Chondrocyte (in vitro differentiated cells): ENCODE data around the gene RFPL3. TPM values are rescaled to one million over a fixed set of nuclear protein-coding genes. Genes with fewer than 3 reads are reported as not detected.
"Not testable (repeated sequence)": the region's sequence is repeated elsewhere in the genome, so short reads cannot be mapped to it uniquely, and the experiment has no call there.

ENCODE experiments used
- DNase-seq: peaks from one replicate; pipeline ENCODE4 v3.0.0; 2021; ENCODE audit warnings: mixed read lengths, low spot score
- H3K27ac Mint-ChIP-seq: one replicate; pipeline ENCODE4 v1.8.0; 2021; ENCODE audit warnings: mild to moderate bottlenecking, moderate library complexity, mixed read lengths; ENCODE audit not compliant: unreplicated experiment
- H3K27me3 Mint-ChIP-seq: 2 replicates; pipeline ENCODE4 v1.8.0; 2021; ENCODE audit warnings: low read depth, mixed read lengths
- H3K36me3 Mint-ChIP-seq: 2 replicates; pipeline ENCODE4 v1.8.0; 2021; ENCODE audit warnings: low read depth, mixed read lengths
- H3K4me1 Mint-ChIP-seq: 2 replicates; pipeline ENCODE4 v1.8.0; 2021; ENCODE audit warnings: low read depth, mild to moderate bottlenecking, mixed read lengths
- H3K4me3 Mint-ChIP-seq: one replicate; pipeline ENCODE4 v1.8.0; 2021; ENCODE audit warnings: mild to moderate bottlenecking, moderate library complexity, mixed read lengths; ENCODE audit not compliant: unreplicated experiment
- H3K9me3 Mint-ChIP-seq: 2 replicates; pipeline ENCODE4 v1.8.0; 2021; ENCODE audit warnings: low read depth, mixed read lengths
- long read RNA-seq: library from polyadenylated mRNA; stranded (forward); transcript quantifications from one replicate; pipeline ENCODE4 v2.0.0, GENCODE V29; 2021
- total RNA-seq: library from RNA; stranded (reverse); gene quantifications from 3 replicates; pipeline ENCODE4 v1.2.1, GENCODE V29; 2021
- TF ChIP-seq, protein P1 (sequence below): fragments of 200-600 bp; sonication (generic); IDR thresholded peaks from 2 replicates; pipeline ENCODE4 v1.5.0; 2021; ENCODE audit warnings: antibody characterized with exemption, mild to moderate bottlenecking, moderate library complexity

RFPL3 gene
- total RNA-seq, result not detected in 3 replicates
- long read RNA-seq, result 0 reads

DNA sequence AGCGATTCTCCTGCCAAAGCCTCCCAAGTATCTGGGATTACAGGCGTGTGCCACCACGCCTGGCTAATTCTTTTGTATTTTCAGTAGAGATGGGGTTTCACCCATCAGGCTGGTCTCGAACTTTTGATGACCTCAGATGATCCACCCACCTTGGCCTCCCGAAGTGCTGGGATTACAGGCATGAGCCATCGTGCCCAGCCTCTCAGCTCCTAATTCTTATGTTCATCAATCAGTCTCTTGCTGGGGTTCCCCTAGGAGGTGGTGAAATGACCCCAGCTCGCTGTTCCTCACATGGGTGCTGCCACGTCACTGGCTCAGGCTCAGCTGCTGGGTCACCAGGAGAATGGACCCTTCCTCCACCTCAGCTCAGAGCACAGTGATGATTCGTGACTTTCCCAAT, at the start of gene RFPL3:
RFPL3 (plus strand) TSS at position 301 of the 400 bp plus-strand sequence. CDS start 205 bp downstream, outside the sequence.
- not testable (repeated sequence) for H3K4me3 Mint-ChIP-seq, H3K27me3 Mint-ChIP-seq, H3K36me3 Mint-ChIP-seq, H3K9me3 Mint-ChIP-seq, DNase-seq, H3K4me1 Mint-ChIP-seq, H3K27ac Mint-ChIP-seq

DNA sequence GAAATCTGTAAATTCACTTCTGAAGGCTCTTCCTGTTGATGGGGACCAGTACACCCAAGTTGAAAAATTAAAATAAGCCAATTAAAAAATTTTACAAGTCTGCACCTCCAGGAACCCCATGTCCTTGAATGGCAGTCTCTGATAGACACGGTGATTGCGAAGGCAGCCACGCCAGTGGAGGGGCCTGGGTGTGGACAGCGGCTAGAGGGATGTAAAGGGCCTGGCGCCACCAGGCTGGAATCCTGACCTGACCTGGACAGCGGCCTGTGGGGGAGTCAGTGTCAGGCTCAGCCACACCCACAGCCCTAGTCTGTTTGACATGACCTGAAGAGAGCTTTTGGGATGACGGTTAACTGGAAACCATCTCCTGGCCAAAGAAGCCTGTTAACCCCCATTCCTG, 49.5 kb upstream of the RFPL3 start:
- no peak overlapping the region for H3K4me3 Mint-ChIP-seq
- no peak for DNase-seq
- H3K36me3 Mint-ChIP-seq, result no peaks in the 10 kb centered on the region
- no peak overlapping the region for H3K27ac Mint-ChIP-seq
- H3K4me1 Mint-ChIP-seq, result no peaks in the 10 kb centered on the region
- H3K27me3 Mint-ChIP-seq, result peaks cover 10% of the 10 kb centered on the region
- H3K9me3 Mint-ChIP-seq, result no peaks in the 10 kb centered on the region
- TF ChIP-seq, protein P1, sequence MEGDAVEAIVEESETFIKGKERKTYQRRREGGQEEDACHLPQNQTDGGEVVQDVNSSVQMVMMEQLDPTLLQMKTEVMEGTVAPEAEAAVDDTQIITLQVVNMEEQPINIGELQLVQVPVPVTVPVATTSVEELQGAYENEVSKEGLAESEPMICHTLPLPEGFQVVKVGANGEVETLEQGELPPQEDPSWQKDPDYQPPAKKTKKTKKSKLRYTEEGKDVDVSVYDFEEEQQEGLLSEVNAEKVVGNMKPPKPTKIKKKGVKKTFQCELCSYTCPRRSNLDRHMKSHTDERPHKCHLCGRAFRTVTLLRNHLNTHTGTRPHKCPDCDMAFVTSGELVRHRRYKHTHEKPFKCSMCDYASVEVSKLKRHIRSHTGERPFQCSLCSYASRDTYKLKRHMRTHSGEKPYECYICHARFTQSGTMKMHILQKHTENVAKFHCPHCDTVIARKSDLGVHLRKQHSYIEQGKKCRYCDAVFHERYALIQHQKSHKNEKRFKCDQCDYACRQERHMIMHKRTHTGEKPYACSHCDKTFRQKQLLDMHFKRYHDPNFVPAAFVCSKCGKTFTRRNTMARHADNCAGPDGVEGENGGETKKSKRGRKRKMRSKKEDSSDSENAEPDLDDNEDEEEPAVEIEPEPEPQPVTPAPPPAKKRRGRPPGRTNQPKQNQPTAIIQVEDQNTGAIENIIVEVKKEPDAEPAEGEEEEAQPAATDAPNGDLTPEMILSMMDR, result no peak

DNA sequence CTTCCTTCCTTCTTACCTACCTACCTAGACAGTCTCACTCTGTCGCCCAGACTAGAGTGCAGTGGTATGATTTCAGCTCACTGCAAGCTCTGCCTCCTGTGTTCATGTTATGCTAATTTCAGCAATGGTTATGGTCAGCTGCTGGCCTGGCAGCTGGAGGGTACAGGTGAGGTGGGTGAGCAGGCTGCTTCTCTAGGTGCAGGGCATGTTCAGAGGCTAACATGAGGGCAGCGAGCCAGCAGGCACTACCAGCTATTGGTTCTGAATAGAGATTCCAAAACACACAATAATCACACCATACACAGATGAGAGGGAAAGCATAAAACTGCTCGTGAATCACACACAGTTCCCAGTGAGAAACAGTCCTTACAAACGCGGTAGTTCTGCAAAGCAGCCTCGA, 48.7 kb upstream of the RFPL3 start:
- no peaks in the 10 kb centered on the region for H3K9me3 Mint-ChIP-seq
- H3K4me3 Mint-ChIP-seq, result no peak overlapping the region
- no peaks in the 10 kb centered on the region for H3K4me1 Mint-ChIP-seq
- peaks cover 9% of the 10 kb centered on the region for H3K27me3 Mint-ChIP-seq
- TF ChIP-seq, protein P1, result no peak
- no peak overlapping the region for H3K27ac Mint-ChIP-seq
- no peak for DNase-seq
- H3K36me3 Mint-ChIP-seq, result no peaks in the 10 kb centered on the region

DNA sequence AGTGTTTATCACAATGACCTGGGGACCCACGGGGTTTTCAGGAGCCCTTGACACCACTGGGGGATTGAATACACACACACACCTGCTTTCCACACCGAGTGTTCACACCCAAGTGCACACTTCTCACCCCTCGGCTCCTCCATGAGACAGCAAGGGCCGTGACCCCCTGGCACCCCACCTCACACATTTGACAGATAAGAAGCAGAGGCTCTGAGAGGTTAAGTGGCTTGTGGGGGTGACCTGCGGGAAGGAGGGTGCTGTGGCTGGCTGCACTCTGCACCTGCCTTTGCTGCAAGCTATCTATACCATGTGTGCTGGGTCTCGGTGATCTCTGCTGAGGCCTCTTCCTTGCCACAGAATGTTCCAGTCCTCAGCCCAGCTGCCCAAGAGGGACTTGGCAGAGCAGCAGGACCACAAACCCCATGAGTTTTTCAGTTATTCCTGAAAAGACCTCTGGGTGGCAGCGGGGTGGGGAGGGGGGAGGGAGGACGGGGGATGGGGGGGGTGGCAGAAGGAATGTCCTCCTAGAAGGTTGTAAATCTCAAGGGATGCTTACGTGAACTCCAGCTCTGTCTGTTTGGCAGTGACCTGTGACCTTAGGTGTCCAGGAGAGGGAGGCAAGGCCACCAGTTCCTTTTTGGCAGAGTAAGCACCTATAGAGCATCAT, 47.9 kb upstream of the RFPL3 start:
- DNase-seq, result no peak
- Mint-ChIP-seq H3K4me3 (no peak overlapping the region), H3K4me1 (no peaks in the 10 kb centered on the region), H3K27ac (no peak overlapping the region), H3K9me3 (no peaks in the 10 kb centered on the region), H3K27me3 (peaks cover 8% of the 10 kb centered on the region), H3K36me3 (no peaks in the 10 kb centered on the region)
- TF ChIP-seq, protein P1, result no peak

DNA sequence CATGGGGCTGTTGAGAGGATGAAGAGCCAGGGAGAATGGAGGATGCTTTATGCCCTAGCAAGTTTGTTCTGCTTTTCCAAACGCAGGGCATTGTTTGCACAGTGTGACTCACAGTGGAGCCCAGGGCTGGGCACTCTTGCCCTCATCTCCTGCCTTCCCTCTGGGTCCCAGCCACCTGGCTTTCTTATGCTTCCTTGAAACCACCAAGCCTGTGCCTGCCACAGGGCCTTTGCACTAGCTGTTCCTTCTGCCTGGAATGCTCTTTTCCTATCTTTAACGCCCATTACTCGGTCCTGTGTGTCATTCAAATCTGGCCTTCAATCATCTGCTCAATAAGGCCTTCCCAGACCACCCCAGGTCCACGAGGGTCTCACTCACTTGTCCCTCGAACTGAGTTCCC, 46.9 kb upstream of the RFPL3 start:
- Mint-ChIP-seq H3K4me1 (no peaks in the 10 kb centered on the region), H3K27ac (no peak overlapping the region), H3K36me3 (no peaks in the 10 kb centered on the region), H3K9me3 (no peaks in the 10 kb centered on the region), H3K4me3 (no peak overlapping the region), H3K27me3 (peaks cover 11% of the 10 kb centered on the region)
- TF ChIP-seq, protein P1, result no peak
- no peak for DNase-seq

DNA sequence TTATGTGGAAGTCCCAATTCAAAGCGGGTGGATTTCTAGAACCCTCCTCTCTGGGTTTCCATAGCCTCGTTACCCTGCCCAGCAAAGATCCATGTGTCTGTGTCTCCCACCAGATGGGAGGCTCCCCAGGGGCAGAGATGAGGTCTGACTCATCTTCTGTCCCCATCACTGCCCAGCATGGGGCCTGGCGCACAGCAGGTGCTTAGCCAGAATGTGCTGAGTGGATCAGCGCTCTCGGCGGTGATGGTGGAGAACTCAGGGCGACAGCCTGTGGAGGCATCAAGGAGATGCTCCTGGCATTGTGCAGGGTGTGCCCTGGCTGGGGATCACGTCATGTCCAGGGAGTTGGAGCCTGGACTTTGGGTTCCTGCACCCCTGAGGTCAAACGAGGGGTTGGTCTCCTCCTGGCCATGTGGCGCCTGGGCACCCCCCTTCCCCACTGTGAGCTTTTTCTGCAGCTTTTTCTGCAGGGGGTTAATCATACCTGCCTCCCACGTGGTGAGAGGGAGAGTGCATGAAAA, 46.1 kb upstream of the RFPL3 start:
- TF ChIP-seq, protein P1, result no peak
- H3K4me1 Mint-ChIP-seq, result no peaks in the 10 kb centered on the region

More for the DNA sequence above, 46.1 kb upstream of the RFPL3 start:
- Mint-ChIP-seq H3K4me3 (no peak overlapping the region), H3K9me3 (no peaks in the 10 kb centered on the region), H3K27ac (no peak overlapping the region), H3K36me3 (no peaks in the 10 kb centered on the region), H3K27me3 (peaks cover 12% of the 10 kb centered on the region)
- no peak for DNase-seq
